Cardiac septum (tissue), 1 donor: Measurements from ENCODE around the gene SOX8. TPM values are rescaled to one million over a fixed set of nuclear protein-coding genes. Genes with fewer than 3 reads are reported as not detected.
"Not testable (repeated sequence)": the region's sequence is repeated elsewhere in the genome, so short reads cannot be mapped to it uniquely, and the experiment has no call there.

Source experiments
- DNase-seq: peaks from one replicate; pipeline ENCODE4 v3.0.0-alpha.2; 2020; ENCODE audit warnings: low spot score
- intact Hi-C: fragments of 100-400 bp; cut with DNase I; formaldehyde crosslinking; loops from one replicate; pipeline ENCODE4 v1.14.0; 2022
- total RNA-seq: library from RNA; stranded (reverse); fragmentation: NEBNext Ultra II Directional; extraction: Animal tissue kit (Norgen Biotek cat#: 25700); gene quantifications from one replicate; pipeline ENCODE4 v1.2.1, GENCODE V29; 2021
- donor health status: DM: no; HTN: no; CAD: no.

SOX8 gene
- total RNA-seq, 1 donor from 2014 or later: 1.8 TPM

DNA sequence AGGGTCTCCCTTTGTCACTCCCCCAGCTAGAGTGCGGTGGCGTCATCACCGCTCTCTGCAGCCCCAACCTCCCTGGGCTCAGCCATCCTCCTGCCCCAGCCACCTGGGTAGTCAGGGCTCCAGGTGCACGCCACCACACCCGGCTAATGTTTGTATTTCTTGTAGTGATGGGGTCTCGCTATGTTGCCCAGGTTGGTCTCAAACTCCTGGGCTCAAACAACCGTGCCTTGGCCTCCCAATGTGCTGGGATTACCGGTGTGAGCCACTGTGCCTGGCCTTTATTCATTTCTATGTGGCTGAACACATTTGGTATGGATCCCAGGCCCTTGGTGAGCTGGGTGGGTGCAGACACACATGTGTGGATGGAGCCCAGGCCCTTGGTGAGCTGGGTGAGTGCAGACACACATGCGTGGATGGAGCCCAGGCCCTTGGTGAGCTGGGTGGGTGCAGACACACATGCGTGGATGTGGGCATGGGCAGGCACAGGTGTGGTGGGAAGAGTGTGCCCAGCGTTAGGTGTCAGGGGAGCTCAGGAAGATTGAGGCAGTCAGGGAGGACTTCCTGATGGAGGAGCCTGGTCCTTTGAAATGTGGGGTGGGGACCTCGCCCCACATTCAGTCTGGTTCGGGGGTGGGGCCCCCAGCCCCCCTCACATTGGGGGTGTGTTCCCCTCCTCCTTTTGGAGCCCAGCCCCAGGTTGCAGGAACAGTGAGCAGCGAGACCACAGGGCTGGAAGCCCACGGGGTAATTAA, 37.1 kb downstream of the SOX8 start:
- intact Hi-C loops: no loop called here
- DNase-seq: no peak

GRCh38 chr16:1019231-1020090, 37.9 kb downstream of the SOX8 start:
- DNase-seq: no peak
- intact Hi-C loops: no loop called here

DNA sequence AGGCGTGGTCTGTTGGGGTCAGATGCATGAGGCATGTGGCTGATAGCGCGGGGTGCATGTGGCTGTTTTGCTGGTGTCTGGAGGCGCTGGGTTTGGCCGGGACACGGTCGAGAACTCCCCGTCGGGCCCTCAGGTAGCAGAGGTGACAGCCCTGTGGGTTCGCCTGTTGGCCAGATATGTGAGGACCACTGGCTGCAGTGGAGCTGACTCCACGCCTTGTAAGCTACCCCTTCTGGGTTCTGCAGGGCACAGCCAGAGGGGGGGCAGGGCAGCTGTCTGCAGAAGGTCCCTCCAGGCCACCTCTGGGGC, 38.5 kb downstream of the SOX8 start:
- intact Hi-C loops: no loop called here
- no peak for DNase-seq

DNA sequence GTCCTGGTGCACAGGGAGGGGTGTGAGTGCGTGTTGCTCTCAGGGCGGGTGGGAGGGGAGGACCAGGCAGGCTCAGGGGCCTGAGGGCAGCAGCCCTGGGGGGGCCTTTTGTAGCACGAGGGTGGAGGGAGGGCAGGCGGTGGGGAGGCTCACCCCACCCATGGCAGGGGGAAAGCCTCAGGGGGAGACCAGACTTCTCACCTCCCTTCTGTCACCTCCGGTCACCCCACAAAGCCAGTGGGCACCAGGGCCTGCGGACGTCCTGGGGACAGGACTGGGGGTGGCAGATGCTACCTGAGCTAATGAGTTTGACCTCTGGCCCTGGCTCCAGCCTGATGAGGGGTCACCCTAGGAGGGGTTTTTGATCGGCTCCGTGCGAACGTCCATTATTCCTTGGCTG, 39.0 kb downstream of the SOX8 start:
- DNase-seq: no peak
- intact Hi-C loops: no loop called here

DNA sequence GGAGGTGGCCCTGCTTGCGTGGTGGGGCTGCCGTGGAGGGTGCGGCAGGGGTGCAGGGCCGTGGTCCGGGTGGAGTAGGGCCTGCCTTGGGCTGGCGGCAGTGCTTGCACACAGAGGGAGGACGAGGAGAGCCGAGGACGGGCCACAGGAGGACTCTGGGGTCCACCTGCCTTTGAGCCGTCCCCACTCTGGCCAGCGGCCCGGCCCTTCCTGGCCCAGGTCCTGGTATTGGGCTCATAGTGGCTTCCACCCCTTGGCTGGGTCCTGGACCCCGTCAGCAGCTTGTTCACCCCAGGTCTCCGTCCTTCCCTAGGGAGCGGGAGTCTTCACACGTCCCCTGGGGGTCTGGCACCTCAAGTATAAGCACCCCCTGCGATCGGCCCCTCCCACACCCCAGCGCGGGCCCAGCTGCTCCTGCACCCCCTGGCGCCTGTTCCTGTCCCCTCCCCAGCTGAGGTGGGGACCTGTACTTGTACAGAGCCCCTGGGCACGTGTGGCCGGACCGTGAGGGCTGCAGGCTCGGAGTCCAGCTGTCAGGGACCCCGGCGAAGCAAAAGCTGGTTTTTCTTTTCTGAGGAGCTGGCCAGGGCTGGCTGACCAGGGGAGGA, 40.1 kb downstream of the SOX8 start:
- no peak for DNase-seq
- intact Hi-C loops: no loop called here

GRCh38 chr16:1022466-1022865, 40.9 kb downstream of the SOX8 start:
- no peak for DNase-seq
- intact Hi-C loops: no loop called here

- intact Hi-C loops: no loop called here
- no peak for DNase-seq
These were observed 42.6 kb downstream of the SOX8 start for GRCh38 chr16:1024138-1024537.

- DNase-seq, intact Hi-C loops: not testable (repeated sequence)
These were observed 43.7 kb downstream of the SOX8 start for GRCh38 chr16:1025183-1025809.

- intact Hi-C loops: no loop called here
- no peak for DNase-seq
These were observed 44.6 kb downstream of the SOX8 start for GRCh38 chr16:1026057-1026783.

GRCh38 chr16:1026784-1027500, 45.4 kb downstream of the SOX8 start:
- intact Hi-C loops: no loop called here
- DNase-seq: no peak

GRCh38 chr16:1027501-1027815, 45.9 kb downstream of the SOX8 start:
- DNase-seq: no peak
- intact Hi-C loops: no loop called here

DNA sequence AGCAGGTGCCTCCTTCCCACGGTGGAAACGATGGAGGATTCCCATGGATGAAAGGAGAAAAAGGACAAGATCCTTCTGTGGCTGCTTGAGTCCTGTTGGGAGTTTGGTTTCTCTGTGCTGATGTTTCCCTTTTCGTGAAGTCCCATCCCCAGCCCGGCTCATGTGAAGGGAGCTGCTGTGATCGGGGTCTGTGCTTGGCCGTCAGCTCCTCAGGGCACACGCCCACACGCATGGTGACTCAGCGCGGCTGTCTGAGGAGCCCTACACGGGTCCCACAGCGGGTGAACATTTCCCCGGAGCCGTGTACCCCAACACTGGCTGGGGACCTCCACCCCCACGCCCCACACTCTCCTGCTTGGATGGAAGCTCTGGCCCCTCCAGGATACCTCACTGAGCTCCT, 46.5 kb downstream of the SOX8 start:
- intact Hi-C loops: no loop called here

DNA sequence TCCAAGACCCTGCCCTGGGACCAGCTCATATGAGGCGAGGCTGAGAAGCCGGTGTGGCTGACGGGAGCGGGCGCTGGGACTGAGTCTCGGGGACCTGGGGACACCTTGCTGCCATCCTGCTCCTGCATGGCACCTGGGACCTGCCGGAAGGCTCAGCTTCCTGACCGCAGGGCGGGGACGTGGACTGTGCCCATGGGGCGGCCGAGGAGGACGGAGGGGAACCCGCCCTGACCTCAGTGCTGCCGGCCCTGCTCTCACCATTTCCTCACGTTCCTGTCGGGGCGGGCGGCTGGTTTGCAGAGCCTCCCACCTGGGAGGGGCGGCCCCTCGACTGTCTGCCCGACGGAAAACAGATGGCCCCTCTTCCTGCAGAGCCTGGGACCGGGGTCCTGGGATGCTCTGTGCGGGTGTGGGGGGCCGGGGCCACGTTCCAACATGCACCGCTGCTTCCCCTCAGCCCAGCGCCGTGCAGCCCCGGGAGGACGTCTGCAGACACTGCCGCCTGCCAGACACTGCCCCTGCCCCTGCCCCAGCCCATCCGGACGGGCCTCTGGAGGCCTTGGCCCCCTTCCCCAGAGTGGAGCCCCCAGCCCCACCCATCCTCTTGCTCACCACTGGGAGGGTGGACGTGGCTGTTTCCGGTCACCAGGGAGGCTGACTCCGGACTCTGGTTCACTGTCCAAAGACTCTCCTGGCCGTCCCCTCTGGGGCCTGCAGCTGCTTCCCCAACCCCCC, 47.1 kb downstream of the SOX8 start:
- DNase-seq: no peak
- intact Hi-C loops: no loop called here

More for the DNA sequence above, 46.5 kb downstream of the SOX8 start:
- no peak for DNase-seq

- DNase-seq: no peak
These were observed 47.6 kb downstream of the SOX8 start for GRCh38 chr16:1029259-1029545.

GRCh38 chr16:1030473-1030901, 48.9 kb downstream of the SOX8 start:
- intact Hi-C loops: no loop called here
- no peak for DNase-seq

More at GRCh38 chr16:1029259-1029545, 47.6 kb downstream of the SOX8 start:
- intact Hi-C loops: no loop called here

GRCh38 chr16:1031666-1032065, 50.1 kb downstream of the SOX8 start:
- intact Hi-C loops: no loop called here
- no peak for DNase-seq

DNA sequence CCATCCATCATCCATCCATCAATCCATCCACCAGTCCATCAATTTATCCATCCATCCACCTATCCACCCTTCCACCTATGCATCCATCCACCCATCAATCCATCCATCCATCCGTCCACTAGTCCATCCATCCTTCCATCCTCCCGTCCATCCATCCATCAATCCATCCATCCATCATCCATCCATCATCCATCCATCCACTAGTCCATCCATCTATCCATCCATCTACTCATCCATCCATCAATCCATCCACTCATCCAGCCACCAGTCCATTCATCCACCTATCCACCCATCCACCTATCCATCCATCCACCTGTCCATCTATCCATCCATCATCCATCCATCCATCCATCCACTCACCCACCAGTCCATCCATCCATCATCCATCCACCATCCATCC, 51.0 kb downstream of the SOX8 start:
- intact Hi-C loops: no loop called here
- DNase-seq: no peak

- DNase-seq: no peak
- intact Hi-C loops: no loop called here
These were observed 51.6 kb downstream of the SOX8 start for GRCh38 chr16:1033128-1033679.
